ENCODE results near the gene PEAR1.

DNA sequence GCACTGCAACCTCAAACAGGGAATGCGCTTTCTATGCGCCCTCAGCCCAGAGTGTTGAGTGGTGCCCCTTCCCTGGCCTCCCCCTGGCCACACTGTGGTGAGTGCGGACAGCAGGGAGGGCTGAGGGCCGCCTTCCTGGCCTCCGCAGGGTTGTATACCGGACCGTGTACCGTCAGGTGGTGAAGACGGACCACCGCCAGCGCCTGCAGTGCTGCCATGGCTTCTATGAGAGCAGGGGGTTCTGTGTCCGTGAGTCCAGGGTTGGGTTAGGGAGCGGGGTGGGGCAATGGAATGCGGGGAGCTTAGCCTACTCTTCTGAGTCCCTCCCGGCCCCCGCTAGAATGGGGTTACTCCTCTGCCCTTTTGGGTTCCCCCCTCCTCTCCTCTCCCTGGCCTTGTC is 11.7 kb downstream of the PEAR1 start:
- TF ChIP-seq, protein P1, sequence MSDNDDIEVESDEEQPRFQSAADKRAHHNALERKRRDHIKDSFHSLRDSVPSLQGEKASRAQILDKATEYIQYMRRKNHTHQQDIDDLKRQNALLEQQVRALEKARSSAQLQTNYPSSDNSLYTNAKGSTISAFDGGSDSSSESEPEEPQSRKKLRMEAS (IDR thresholded peaks at IDR 0.05; ENCODE audit: low read depth, low read length): no peak
- no peak for TF ChIP-seq POLR2A (IDR thresholded peaks at IDR 0.05; ENCODE audit: extremely low read depth, insufficient read length)
- TF ChIP-seq CTCF (IDR thresholded peaks at IDR 0.05; ENCODE audit: low read depth, low read length): no peak

All from NB4 (cell line).